ELF-1 (cell line): ENCODE data around the gene ATP6V0E2.

Experiments
- DNase-seq: peaks from one replicate; pipeline ENCODE4 v3.0.0-alpha.2; 2016; ENCODE audit warnings: low read depth, low spot score

ATP6V0E2 gene

GRCh38 chr7:149838224-149838991 is 35.4 kb upstream of the ATP6V0E2 start, which contains the start of gene ZNF862:
ZNF862 (plus strand) TSS chr7:149838375; CDS start chr7:149838612, 237 bp downstream.
- DNase-seq, result peak; percentile 99

- DNase-seq, result no peak
Observed at GRCh38 chr7:149838992-149839408, 34.8 kb upstream of the ATP6V0E2 start.

- no peak for DNase-seq
Observed at GRCh38 chr7:149839933-149840332, 33.8 kb upstream of the ATP6V0E2 start.

GRCh38 chr7:149843566-149843965 is 30.2 kb upstream of the ATP6V0E2 start:
- DNase-seq, result no peak

GRCh38 chr7:149844445-149844844 is 29.3 kb upstream of the ATP6V0E2 start:
- no peak for DNase-seq

- no peak for DNase-seq
Observed at GRCh38 chr7:149845257-149845980, 28.4 kb upstream of the ATP6V0E2 start.

GRCh38 chr7:149846021-149846420 is 27.7 kb upstream of the ATP6V0E2 start:
- no peak for DNase-seq

- DNase-seq, result no peak
Observed at GRCh38 chr7:149846436-149847046, 27.2 kb upstream of the ATP6V0E2 start.

GRCh38 chr7:149849174-149849573 is 24.6 kb upstream of the ATP6V0E2 start:
- no peak for DNase-seq

GRCh38 chr7:149850007-149850594 is 23.7 kb upstream of the ATP6V0E2 start:
- DNase-seq, result no peak

GRCh38 chr7:149850716-149851115 is 23.1 kb upstream of the ATP6V0E2 start:
- no peak for DNase-seq

- no peak for DNase-seq
Observed at GRCh38 chr7:149851449-149851848, 22.3 kb upstream of the ATP6V0E2 start.

- DNase-seq, result no peak
Observed at GRCh38 chr7:149853157-149853556, 20.6 kb upstream of the ATP6V0E2 start.

GRCh38 chr7:149854611-149855360 is 19.0 kb upstream of the ATP6V0E2 start:
- peak; percentile 87 for DNase-seq

GRCh38 chr7:149855361-149856305 is 18.1 kb upstream of the ATP6V0E2 start:
- peak; percentile 69 for DNase-seq

GRCh38 chr7:149856583-149856982 is 17.2 kb upstream of the ATP6V0E2 start:
- no peak for DNase-seq

- DNase-seq, result no peak
Observed at GRCh38 chr7:149859369-149859768, 14.4 kb upstream of the ATP6V0E2 start.

- no peak for DNase-seq
Observed at GRCh38 chr7:149859876-149860275, 13.9 kb upstream of the ATP6V0E2 start.

GRCh38 chr7:149860821-149861727 is 12.7 kb upstream of the ATP6V0E2 start:
- peak; percentile 49 for DNase-seq
